GM18870 (cell line): ENCODE measurements around the gene WDR77.
A peak's percentile ranks its signal among the peaks of the same experiment; 100 is the strongest.

ENCODE experiments used
- ATAC-seq: cut with Tn5 transposase; IDR thresholded peaks from one replicate; pipeline ENCODE4 v1.9.1; 2021; ENCODE audit warnings: moderate library complexity; ENCODE audit not compliant: unreplicated experiment

WDR77 gene

GRCh38 chr1:111441573-111442192, 7.4 kb downstream of the WDR77 start:
- ATAC-seq: no peak

- no peak for ATAC-seq
These were observed 9.3 kb downstream of the WDR77 start for GRCh38 chr1:111439461-111440351.

GRCh38 chr1:111436726-111437125, 12.3 kb downstream of the WDR77 start:
- no peak for ATAC-seq

GRCh38 chr1:111424281-111424680, 24.8 kb downstream of the WDR77 start:
- no peak for ATAC-seq

- ATAC-seq: no peak
These were observed 26.3 kb downstream of the WDR77 start for GRCh38 chr1:111422546-111423391.

- no peak for ATAC-seq
These were observed 28.7 kb downstream of the WDR77 start for GRCh38 chr1:111420377-111420776.

GRCh38 chr1:111419037-111419436, 30.0 kb downstream of the WDR77 start:
- ATAC-seq: no peak

GRCh38 chr1:111417755-111418154, 31.3 kb downstream of the WDR77 start:
- ATAC-seq: no peak

GRCh38 chr1:111415461-111415860, 33.6 kb downstream of the WDR77 start:
- ATAC-seq: no peak

- ATAC-seq: no peak
These were observed 34.3 kb downstream of the WDR77 start for GRCh38 chr1:111414756-111415155.

GRCh38 chr1:111412839-111413238, 36.2 kb downstream of the WDR77 start:
- no peak for ATAC-seq

GRCh38 chr1:111407301-111407700, 41.8 kb downstream of the WDR77 start:
- no peak for ATAC-seq

GRCh38 chr1:111406321-111406768, 42.7 kb downstream of the WDR77 start:
- ATAC-seq: peak; percentile 85

- ATAC-seq: no peak
These were observed 44.5 kb downstream of the WDR77 start for GRCh38 chr1:111404588-111404987.

- no peak for ATAC-seq
These were observed 47.0 kb downstream of the WDR77 start for GRCh38 chr1:111402083-111402482.

GRCh38 chr1:111399792-111400610, 49.1 kb downstream of the WDR77 start:
- ATAC-seq: no peak

GRCh38 chr1:111392460-111392945, 56.6 kb downstream of the WDR77 start:
- ATAC-seq: no peak

GRCh38 chr1:111392042-111392441, 57.0 kb downstream of the WDR77 start:
- no peak for ATAC-seq
